ENCODE results near the gene ELMOD3.
"Not testable (repeated sequence)": the region's sequence is repeated elsewhere in the genome, so short reads cannot be mapped to it uniquely, and the experiment has no call there.

Gene ELMOD3

DNA sequence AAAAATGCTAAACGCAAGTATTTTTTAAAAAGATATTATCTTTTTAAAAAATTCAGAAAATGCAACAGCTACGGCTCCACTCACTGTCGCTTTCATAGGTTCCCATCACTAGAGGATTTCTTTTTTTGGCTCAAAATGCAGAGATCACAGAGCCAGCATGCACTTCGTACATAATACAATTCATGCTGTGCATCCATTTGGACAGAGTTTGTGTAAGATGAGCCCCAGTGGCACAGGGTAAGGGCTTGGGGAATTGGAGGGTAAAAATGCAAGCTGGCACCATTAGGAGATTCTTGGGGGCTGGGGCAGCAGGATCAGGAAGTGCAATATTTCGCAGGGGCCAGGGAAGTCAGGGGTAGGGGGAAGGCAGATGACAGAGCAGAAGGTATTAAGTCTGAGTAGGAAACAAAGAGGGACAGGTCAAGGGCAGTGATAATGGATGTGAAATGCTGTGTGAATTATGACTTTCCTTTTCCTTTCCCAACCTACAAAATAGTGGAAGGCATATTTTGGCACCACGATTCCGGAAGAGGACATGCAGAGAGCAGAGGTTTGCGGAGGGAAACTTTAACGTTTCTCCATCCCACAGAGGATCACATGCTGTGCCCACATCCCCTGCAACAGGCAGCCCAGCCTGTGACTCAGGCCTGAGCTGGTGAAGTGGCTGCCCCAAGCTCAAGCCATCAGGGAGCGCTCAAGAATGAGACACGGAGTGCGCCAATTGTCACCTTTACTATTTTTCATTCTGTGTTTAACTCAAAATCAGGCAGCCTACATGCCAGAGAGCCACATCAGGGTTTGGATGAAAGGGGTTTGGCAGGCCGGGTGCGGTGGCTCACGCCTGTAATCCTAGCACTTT is 50.9 kb downstream of the ELMOD3 start:
- DNase-seq, result no peak

DNA sequence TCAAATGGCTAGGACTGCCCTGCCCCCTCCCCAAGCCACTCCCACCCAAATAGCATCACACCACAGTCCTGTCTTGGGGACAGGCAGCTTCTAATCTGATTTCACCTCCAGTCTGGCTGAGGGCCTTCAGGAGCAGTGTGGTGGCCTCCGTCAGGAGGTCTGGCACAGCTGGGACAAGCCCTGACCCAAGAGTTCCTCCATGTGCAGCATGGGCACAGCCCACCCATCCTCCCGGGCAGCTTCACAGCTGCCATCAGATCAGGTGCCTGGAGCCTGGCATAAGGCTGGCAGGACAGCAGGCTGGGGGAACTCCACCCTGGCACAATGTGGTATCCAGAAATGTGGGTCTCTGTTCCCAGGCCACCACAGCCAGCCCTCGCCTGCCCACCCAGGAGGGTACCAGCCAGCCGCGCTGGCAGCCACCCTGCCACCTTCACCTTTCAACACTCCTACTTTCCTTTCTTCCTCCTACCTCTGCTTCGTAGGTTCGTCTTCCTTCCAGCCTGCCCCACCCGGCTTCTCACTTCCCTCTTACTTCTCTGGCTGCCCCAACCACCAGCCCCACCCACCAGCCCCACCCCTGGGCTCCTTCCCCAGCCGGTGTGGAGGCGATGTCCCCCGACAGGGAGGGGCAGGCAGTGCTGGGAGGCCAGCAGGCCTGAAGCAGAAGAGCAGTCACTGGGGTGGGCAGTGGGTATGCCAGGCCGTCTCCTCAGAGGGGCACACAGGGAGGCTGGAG is 55.4 kb downstream of the ELMOD3 start, which contains the start of gene CAPG:
TSS of gene CAPG (minus strand) at position 522 of the 739 bp plus-strand sequence. CDS start 8,221 bp downstream, outside the sequence.
- no peak for DNase-seq

DNA sequence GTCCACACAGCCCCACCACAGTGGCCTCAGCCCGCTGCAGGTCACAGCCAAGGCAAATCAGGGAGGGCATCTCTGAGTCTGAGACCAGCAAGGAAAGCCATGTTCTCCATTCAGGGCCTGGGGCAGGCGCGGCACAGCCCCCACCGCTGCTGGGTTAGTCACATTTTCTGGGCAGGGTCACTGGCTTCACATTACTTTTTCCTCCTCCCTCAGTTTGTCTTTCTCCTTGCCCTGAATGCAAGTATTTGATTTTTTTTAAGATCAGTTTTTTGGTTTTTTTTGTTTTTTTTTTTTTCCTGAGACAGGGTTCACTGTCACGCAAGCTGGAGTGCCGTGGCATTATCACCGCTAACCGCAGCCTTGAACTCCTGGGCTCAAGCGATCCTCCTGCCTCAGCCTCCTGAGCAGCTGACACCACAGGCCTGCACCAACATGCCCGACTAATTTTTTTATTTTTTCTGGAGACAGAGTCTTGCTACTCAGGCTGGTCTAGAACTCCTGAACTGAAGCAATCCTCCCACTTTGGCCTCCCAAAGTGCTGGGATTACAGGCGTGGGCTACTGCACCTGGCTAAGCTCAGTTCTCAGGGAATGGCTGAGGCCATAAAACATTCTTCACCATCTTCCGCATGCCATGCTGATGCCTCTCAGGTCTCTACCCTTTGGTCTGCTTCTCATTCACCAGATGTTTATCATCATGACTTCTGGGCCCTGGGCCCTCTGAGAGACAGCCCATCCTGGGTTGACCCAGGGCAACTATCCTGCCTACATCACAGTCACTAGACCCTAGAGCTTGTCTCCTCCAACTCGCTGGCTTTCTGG is 56.2 kb downstream of the ELMOD3 start:
- DNase-seq, result no peak

DNA sequence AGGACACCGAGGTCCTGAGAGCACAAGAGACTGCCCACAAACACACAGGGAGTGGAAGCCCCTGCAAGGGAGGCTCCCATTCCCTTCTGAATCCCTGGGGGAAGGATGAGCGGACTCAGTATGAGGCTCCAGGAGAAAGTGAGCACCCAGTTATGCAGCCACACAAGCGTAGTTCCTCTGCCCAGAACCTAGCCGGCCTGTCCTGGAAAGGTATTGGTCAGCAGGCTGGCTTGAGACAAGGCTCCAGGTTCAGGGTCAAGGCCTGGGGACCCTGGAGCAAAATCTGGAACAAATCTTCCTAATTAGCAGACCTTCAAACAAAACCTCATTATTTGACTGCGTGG is 56.8 kb downstream of the ELMOD3 start:
- DNase-seq, result no peak

DNA sequence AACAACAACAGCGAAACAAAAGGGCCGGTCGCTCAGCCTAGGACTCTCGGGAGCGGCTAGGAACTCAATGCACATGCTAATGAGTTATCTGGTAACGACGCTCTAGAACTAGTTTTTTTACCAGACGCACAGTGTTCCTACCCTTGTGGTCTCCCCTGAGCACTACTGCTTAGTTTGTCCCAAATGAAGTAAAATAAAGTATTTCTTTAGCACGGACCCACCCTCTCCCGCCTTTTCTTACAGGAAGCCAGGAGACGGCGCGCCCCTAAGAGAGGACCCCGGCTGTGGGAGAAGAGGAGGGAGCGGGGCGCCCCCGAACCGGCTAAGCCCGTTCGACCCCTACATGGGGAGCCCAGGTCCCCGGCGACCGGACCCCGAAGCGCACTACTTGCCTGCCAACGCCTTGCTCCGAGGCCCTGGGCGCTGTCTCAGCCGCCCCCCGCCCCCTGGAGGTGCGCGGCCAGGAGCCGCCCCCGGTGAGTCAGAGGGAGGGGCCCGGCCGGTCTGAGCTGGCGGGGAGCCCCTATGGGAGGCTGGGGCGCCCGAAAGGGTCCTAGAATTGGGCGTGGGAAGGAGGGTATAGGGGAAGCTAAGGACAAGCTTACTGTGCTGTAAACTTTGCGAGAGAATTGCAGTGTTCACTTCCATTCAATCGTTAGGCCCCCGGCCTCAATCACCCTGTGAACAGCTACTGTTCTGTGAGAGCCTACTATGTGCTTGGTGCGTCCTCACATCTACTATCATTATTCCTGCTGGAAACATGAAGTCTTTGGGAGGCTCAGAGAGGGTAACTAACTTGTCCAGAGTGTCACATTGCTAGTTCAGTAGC is 59.2 kb downstream of the ELMOD3 start:
- DNase-seq, result no peak

DNA sequence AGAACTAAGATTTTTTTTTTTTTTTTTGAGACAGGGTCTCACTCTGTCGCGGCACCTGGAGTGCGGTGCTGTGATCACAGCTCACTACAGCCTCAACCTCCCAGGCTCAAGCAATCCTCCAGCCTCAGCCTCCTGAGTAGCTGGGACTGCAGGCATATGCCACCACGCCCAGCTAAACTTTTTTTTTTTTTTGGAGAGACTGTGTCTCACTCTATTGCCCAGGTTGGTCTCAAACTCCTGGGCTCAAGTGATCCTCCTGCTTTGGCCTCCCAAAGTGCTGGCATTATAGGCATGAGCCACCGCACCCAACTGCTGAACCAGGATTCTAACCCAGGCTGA is 59.8 kb downstream of the ELMOD3 start:
- DNase-seq, result not testable (repeated sequence)

DNA sequence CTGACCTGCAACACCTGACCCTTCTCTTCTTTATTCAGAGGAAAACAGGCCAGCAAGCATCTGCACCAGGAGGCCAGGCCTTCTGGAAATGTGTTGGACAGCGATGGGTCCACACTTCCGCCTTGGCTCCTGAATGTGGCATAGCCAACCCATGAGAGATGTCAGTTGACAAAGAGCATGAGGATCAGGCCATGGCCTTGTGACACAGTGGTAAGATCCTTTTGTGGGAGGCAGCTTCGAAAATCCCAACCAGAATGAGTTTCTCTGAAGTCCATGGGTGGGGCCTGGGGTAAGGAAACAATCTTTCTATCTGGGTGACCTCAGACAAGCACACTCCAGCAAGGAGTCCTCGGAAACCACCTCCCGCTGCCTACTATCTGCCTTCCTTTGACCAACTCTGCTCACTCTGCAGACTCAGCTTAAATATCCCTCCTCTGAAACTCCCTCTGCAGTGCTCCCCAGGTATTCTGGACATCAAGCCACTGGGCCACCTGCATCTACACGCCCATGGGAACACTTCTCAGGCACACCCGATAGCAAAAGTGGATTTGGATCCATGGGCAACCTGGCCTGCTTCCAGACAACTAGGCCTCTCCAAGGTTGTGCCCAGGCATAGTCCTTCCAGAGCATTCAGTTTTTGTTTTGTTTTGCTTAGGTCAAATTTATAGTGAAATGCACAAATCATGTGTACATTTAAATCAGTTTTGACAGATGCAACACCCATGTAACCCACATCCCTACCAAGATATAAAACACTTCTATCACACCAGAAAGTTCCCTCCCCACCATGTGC is 60.4 kb downstream of the ELMOD3 start:
- DNase-seq, result no peak

DNA sequence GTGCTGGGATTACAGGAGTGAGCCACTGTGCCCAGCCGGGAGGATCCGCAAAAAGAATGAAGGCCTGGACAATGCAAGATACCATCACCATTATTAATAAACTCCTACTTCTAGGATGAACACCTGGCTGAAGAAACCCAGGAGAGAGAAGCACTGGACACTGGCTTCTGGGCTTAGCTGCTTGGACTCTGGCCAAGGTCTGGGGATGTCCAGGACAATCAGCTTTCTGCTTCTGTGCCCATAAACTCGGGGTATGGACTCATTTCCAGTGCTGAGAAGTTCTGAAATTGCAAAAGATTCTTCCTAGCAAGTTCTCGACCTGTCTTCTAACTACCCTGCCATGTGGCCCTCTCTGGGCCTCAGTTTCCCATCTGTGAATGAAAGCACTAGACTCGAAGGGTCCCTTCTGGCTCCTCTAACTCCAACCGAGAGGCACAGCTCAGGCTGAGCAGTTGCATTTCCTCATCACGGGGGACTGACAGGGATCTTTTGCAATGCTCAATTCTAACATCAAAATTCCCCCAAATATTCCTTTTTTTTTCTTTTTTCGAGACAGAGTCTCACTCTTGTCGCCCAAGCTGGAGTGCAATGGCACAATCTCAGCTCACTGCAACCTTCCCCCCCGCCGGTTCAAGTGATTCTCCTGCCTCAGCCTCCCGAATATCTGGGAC is 61.5 kb downstream of the ELMOD3 start:
- DNase-seq, result no peak

DNA sequence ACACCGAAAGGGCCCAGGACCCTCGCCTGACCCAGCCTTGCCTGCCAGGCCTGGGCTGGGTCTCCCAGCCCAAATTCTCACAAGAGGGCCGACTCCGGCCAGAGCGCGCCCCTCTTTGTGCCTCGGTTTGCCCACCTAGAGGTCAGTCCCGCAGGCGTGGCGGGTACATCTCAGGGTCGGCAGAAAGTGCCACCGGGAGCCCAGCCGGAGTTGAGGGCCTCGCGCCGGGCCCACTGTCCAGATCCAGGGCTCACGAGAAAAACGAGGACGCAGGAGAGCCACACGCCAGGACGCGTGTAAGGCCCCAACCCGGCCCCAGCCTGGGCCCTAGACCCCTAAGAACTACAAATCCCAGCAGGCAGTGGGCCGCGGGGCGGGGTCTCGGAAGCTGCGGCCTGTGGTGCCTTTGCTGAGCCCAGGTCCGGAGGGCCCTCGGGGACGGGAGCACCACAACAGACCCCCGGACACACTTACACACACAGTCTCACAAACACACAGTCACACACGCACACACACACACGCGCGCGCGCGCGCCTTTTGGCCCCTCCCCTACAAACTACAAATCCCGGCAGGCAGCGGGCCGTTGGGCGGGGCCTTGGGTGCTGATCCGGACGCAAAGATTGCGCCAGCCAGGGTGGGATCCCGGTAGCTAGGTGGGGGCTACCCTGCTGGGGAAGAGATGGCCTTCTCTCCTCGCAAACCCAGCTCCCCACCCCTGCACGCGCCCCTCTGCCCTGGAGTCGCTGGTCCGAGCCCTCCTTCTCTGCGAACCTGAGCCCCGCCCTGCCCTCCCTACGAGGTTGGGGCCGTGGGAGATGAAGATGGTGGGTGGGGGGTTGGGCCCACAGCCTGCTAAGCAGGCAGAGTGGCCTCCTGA is 63.8 kb downstream of the ELMOD3 start, which contains the start of gene SH2D6:
TSS of gene SH2D6 (plus strand) at position 583 of the 877 bp plus-strand sequence. CDS start 10,752 bp downstream, outside the sequence.
- DNase-seq, result peak; percentile 84

DNA sequence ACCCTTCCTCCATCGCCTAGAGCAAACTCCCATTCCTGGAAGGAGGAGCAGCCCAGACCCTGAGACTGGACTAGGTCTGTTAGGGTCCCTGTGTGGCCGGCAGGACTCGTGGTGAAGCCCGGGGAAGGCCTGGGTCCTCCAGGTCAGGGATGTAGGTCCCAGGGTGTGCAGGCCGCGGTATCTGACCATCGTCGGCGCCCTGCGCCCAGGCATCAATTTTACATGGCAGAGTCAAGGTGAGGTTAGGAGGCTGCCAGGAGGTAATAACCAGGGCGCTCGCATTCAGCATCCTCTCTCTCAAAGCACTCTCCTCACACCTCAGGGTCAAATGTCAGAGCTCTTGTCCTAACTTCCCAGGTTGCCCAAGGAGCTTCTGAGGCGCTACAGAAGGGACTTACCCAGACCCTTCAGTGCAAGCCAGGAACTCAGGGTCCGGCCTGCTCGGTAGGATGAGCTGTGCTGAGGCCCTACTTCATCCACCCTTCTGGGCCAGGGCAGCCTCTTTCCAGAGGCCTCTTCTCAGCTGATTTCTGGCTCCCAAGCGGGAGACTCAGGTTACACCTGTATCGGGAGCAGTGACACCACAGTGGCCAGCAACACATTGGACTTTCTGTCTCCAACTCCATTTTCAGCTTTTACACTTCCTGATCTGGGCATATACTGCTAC is 64.6 kb downstream of the ELMOD3 start:
- DNase-seq, result no peak

DNA sequence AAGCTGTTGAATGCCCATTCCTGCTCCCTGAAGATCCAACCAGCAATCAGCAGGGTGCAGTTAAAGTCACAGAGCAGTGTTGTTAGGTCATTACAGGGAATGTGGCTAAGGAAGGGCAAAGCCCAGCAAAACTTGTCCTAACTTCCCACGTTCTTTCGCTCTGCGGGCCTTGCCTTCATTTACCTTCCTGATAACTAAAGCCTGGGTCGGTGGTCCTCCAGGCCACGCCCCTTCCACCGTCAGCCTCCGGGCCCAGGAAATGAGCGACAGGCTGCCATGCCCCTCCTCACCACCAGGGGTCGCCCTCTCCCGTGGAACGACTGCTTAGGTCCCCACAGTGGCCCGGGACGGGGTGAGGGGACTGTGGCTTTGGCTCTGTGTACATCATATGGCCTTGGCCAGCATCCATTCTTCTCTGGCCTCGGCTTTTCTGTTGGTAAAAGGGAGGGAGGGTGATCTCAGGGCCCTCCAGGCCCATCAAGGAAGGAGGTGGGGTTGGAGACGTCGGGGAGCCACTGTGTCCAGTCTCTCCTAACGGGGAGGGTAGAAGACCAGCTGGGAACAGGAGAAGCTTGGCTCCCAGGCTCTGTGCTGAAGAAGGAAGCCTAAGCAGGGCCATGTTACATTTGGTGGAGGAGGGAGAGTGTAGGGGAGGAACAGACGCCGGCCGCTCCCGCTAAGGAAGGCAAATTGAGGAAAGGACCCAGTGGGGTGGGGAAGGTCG is 66.1 kb downstream of the ELMOD3 start:
- peak; percentile 71 for DNase-seq

DNA sequence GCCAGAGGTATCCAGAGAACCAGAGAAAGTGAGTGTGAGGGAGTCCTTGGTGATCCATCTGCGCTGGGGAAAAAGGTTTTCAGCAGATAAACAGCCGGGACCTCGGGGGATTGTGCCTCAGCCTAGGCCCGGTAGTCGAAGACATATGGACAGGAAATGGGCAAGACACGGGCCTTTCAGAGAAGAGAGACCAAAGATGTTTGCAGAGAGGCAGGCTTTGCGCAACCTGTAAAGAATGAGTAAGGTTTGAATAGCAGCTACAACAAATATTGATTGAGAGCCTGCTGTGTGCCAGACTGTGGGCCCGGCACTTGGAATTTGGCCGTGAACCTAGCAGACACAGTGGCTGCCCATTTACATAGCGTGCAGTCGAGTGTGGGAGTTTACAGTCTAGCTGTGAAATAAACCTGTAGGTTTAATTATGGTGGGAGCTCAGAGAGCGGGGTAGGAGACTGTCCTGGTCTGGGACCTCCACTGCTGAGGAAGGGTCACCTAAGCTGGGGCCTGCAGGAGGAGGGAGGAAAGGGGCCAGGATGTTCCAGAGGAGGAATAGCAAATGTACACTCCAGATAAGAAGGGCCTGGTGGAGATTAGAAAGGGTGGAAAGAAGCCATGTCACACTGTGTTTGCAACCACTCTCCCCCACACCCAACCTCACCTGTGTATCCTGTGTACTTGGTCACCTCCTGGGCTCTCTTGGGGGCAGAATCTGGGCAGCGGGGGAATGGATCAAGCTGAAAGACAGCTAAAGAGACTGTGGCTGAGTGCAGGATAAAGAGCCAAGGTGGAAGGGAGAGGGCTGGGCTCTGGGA is 66.9 kb downstream of the ELMOD3 start:
- no peak for DNase-seq

DNA sequence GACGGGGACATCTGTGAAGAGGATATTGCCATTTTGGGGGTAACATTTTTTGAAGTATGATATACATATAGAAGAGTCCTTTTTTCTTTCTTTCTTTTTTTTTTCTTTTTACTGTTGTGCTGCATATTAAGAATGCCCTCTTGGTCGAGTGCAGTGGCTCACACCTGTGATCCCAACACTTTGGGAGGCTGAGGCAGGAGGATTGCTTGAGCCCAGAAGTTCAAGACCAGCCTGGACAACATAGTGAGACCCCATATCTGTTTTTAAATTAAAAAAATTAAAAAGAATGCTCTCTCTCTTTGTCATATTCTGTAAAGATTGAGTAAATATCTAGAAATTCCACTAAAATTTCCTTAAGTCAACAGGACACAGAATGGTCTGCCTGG is 67.5 kb downstream of the ELMOD3 start:
- DNase-seq, result no peak

DNA sequence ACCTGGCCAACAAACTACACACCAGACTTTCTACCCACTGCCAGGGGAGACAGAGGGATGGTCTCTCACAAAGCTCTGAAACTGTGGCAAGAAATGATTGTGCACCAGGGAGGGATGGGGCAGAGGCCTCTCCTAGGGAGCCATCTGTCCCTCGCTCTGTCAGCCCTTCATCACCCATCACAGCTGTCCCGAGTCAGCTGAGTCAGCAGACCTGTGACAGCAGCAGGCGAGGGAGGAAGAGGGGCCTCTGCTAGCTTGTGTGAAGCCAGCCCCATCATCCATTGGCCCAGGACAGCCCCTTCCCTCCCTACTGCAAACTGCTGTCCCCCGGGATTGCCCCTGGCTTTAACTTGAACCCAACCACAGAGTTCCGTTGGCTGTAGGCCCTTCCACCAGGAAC is 69.0 kb downstream of the ELMOD3 start:
- no peak for DNase-seq

DNA sequence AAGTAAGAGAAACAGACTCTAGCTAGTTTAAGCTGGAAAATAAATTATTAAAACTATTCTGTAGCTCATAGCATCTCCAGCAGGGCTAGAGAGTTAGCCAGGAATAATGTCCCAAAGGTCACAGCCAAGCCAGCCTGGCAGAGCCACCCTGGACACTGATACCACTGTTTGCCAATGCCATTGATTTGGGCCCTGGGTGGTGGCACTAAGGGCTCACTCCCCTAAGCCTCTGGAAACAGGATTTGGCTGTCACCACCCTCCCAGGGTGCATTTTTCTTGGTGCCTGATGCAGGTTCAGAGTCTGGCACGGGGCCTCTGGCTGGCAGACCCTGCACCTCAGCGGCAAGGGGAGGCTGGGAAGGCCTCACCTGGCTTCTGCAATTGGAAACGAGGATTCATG is 71.0 kb downstream of the ELMOD3 start:
- DNase-seq, result no peak

DNA sequence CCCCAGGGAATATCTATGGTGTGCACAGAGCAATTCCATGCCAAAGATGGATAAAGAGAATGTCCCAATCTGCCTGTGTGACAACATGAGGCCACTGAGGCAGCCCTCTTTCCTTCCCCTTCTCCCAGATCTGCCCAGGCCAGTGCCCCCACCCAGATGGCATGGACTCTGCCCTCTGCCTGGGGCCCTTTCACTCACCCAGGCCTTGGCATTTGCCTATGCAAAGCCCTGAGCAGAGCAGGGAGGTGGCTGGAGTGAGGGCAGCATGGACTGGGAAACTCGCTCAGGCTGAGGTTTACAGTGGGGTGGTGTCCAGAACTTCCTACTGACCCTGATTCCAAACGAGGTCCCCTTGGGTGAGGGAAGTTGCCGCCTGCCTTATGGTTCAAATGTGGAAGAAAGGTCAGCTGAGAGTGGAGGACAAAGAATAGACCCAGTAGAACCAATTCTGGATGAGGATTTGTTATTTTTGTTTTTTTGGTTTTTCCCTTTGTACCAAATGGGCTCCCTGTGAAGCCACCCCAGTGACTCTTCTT is 72.8 kb downstream of the ELMOD3 start:
- no peak for DNase-seq

DNA sequence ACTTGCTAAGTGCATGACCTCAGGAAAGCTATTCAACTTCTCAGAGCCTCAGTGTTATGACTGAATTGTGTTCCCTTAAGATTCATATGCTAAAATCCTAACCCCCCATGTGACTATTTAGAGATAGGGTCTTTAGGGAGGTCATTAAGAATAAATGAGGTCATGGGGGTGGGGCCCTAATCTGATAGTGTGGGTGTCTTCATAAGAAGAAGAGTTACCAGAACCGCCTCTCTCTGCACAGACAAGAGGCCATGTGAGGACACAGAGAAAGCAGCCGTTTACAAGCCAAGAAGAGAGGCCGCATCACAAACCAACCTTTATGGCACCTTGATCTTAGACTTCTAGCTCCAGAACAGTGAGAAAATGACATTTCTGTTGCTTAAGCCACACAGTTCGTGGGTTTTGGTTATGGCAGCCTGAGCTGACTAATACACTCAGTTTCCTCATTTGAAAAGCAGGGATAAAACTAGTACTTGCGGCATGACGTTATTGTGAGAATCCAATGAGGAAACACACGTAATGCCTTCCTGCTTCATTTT is 73.8 kb downstream of the ELMOD3 start:
- no peak for DNase-seq
